Hepatocyte (in vitro differentiated cells): ENCODE data around the gene DYRK4.

Experiments
- EZH2 ChIP-seq: fragments of 200-600 bp; sonication (generic); IDR thresholded peaks from 2 replicates; pipeline ENCODE4 v1.6.1; 2016; ENCODE audit warnings: antibody characterized with exemption, mild to moderate bottlenecking, borderline replicate concordance
- EZH2phosphoT487 ChIP-seq: fragments of 200-600 bp; sonication (generic); IDR thresholded peaks from one replicate; pipeline ENCODE4 v1.6.1; 2018; ENCODE audit warnings: antibody characterized with exemption, mild to moderate bottlenecking, low read depth, moderate library complexity; ENCODE audit not compliant: unreplicated experiment, severe bottlenecking
- TF ChIP-seq, protein P1 (sequence below): fragments of 200-600 bp; sonication (generic); IDR thresholded peaks from 2 replicates; pipeline ENCODE4 v1.5.1; 2016; ENCODE audit warnings: antibody characterized with exemption, mild to moderate bottlenecking; ENCODE audit not compliant: poor library complexity

DNA sequence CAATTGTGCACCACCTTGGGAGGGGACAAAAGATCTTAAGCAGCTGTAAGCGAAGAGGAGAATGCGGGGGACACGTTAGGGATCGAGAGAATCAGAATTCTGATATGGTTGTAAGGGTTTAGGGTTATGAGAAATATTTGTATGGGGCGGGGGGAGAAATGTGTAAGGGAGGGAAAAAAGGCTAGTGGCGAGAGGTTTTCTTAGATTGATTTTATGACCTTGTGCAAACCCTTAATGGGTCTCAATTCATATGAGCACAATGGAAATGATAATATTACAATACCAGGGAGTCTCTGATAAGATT lies 87.3 kb downstream of the DYRK4 start:
- TF ChIP-seq, protein P1, sequence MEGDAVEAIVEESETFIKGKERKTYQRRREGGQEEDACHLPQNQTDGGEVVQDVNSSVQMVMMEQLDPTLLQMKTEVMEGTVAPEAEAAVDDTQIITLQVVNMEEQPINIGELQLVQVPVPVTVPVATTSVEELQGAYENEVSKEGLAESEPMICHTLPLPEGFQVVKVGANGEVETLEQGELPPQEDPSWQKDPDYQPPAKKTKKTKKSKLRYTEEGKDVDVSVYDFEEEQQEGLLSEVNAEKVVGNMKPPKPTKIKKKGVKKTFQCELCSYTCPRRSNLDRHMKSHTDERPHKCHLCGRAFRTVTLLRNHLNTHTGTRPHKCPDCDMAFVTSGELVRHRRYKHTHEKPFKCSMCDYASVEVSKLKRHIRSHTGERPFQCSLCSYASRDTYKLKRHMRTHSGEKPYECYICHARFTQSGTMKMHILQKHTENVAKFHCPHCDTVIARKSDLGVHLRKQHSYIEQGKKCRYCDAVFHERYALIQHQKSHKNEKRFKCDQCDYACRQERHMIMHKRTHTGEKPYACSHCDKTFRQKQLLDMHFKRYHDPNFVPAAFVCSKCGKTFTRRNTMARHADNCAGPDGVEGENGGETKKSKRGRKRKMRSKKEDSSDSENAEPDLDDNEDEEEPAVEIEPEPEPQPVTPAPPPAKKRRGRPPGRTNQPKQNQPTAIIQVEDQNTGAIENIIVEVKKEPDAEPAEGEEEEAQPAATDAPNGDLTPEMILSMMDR, result no peak
- no peak for TF ChIP-seq EZH2
- no peak for TF ChIP-seq EZH2phosphoT487
